GDM1 (cell line): ENCODE measurements around the gene ANO2.
"Not testable (repeated sequence)": the region's sequence is repeated elsewhere in the genome, so short reads cannot be mapped to it uniquely, and the experiment has no call there.

Experiments used
- DNase-seq: peaks from one replicate; lab custom pipeline; 2025; lab: John Stamatoyannopoulos, UW

Gene ANO2

GRCh38 chr12:5546616-5547015 lies 398.4 kb downstream of the ANO2 start:
- no peak for DNase-seq

- no peak for DNase-seq
Observed at GRCh38 chr12:5537771-5538170, 407.3 kb downstream of the ANO2 start.

DNA sequence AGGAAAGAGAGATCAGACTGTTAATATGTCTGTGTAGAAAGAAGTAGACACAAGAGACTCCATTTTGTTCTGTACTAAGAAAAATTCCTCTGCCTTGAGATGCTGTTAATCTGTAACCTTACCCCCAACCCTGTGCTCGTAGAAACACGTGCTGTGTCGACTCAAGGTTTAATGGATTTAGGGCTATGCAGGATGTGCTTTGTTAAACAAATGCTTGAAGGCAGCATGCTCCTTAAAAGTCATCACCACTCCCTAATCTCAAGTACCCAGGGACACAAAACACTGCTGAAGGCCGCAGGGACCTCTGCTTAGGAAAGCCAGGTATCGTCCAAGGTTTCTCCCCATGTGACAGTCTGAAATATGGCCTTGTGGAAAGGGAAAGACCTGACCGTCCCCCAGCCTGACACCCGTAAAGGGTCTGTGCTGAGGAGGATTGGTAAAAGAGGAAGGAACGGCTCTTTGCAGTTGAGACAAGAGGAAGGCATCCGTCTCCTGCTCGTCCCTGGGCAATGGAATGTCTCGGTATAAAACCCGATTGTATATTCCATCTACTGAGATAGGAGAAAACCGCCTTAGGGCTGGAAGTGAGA lies 407.9 kb downstream of the ANO2 start:
- DNase-seq, result not testable (repeated sequence)

DNA sequence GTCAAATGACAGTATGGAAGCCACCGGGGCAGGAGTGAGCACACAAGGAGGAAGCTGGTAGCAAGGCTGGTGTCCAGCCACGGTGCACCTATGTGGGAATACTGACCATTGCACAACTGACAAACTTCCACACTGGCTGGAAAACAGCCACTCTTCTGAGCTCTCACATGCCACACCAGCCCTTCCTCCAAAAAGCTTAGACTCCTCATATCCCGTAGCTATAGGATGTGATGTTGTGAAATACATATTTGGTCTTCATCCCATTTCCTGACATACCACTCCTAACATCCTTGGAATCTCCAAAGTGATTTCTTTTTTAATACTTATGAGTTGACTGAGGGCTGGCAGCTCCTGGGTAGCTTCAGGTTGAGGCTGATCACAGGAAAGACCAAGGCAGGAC lies 409.5 kb downstream of the ANO2 start:
- DNase-seq, result no peak

GRCh38 chr12:5534426-5535199 lies 410.4 kb downstream of the ANO2 start:
- no peak for DNase-seq

DNA sequence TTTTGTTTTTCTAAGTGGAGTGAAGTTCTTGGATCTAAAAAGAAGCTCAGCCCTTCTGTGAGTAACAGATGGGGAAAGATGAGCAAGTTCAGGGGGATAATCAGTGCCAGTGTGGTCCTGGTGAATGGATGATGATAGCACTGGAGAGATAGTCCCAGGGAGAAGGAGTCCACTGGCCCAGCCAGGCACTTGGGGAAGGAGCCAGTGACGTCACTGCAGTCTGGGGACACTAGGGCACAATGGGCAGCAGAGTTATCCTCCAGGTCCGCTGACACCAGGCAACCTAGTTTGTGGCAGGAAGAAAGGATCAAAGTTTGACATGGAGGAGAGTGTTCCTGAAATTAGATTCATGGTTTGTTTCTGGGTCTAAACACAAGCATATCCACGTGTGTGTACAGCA lies 411.7 kb downstream of the ANO2 start:
- no peak for DNase-seq

DNA sequence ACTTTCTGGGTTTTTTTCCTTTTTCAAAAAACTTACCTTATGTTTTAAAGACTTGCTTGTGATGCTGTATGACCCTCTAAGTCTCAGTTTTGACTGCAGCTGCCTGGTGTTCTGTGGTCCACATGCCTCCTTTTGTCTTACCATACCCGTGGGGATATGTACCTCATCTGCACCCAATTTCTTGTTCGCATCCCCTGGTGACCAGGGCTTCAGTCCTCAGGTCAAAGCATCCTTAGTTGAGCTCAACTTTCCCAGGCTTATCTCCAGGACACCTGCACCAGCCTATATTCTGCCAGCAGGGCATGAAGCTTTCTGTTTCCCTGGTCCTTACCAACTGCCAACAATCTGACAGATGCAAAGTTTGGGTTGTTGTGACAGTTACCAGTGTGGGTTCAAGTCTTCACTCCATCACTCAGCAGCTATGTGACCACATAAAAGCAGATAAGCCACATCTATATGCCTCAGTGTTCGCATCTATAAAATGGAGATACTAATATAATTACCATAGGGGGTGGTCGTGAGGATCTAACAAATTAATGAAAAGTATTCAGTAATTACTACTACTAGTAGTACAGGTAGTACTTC lies 419.2 kb downstream of the ANO2 start:
- DNase-seq, result no peak

DNA sequence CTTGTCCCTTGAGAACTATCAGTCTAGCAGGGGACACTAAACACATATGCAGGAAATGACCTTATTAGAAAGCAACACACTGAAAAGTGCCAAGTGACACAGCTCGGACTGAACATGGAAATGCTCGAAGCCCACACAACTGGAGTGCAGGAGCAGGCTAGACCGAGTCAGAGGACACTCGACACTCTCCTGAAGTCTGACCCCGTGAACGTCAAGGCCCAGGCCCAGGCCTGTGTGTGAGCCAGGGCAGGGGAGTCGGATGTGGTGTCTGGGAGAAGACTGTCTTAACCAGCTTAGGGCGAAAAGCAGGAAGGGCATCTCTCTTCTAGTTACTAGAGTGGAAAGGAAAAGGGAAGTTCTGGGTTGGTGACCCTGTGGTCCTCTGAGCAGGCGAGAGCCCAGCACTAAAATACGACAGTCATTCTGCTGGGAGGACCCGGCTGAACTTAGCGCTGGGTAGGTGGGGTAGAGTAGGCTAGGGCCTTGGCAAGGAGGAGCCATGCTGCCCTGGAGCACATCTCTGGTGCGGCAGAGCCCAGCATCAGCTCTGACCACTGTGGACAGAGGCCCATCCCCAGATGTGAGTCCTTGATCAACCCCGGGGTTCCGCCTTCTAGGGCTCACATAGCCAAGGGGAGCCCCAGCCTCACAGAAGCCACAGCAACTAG lies 420.2 kb downstream of the ANO2 start:
- no peak for DNase-seq

DNA sequence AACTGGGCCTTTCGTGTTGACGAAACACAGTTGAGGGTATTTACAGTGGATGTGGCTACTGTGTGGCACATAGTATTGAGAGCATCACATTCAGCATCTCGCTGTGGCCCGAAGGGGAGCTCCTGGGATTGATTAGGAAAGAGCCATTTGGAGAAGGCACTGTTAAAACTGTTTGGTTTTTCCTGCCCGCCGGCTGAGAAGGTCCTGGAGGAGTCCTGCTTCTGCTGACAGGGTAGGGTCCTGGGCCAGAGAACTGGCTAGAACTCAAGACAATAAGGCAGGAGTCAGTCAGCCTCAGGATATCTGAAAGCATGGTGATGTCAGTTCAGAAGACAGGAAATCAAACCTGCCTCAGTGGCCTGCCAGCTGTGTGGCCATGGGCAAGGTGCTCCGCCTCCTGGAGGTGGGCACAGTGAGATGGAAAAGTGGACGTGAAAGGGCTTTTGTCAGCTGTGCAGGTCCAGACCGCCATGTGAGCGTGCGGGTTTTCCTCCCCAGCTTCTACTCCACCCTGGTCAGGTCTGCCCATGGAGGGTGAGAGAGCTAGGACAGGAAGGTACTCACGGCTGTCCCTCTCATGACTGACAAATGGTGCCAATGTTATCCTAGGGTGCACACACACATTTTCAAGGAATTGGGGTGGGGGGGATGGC lies 420.8 kb downstream of the ANO2 start:
- no peak for DNase-seq

GRCh38 chr12:5523396-5524115 lies 421.5 kb downstream of the ANO2 start:
- no peak for DNase-seq

- DNase-seq, result no peak
Observed at GRCh38 chr12:5522432-5523335, 422.4 kb downstream of the ANO2 start.

- DNase-seq, result no peak
Observed at GRCh38 chr12:5521456-5522325, 423.4 kb downstream of the ANO2 start.

DNA sequence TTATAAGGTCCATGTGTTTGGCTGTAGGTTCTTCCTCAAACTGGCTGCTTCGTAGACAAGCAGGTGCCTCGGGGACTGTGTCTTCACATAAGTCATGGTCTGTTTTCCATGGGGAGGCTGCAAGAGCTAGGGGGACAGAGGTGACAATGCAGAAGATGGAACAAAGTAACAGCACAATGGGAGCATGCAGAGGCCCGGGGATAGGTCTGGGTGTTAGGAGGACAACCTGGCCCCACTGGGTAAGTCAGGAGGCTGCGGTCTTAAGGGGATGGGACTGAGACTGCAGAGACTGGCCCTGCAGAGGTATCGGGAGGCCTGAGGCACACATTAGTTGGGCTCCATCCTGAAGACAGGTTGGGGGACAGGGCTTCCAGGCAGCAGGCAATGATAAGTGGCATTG lies 424.2 kb downstream of the ANO2 start:
- no peak for DNase-seq

- no peak for DNase-seq
Observed at GRCh38 chr12:5520037-5520436, 425.0 kb downstream of the ANO2 start.

- no peak for DNase-seq
Observed at GRCh38 chr12:5518584-5519365, 426.3 kb downstream of the ANO2 start.

GRCh38 chr12:5516371-5517241 lies 428.5 kb downstream of the ANO2 start:
- DNase-seq, result no peak

DNA sequence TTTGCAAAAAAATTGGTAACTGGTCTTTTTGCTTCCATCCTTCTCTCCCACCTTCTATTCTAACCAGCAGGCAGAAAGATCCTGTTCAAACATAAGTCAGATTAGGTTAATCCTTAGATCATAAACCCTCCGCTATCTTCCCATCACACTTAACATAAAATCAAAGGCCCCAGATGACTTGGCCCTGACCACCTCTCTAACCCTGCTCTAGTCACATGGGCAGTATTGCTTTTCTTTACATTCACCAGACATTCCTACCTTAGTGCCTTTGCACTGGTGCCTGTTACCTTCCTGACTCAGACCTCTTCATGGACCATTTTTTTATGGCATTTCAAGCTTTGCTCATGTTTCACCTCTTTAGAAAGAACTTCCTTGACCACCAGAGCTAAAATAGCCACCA lies 429.6 kb downstream of the ANO2 start:
- DNase-seq, result no peak

DNA sequence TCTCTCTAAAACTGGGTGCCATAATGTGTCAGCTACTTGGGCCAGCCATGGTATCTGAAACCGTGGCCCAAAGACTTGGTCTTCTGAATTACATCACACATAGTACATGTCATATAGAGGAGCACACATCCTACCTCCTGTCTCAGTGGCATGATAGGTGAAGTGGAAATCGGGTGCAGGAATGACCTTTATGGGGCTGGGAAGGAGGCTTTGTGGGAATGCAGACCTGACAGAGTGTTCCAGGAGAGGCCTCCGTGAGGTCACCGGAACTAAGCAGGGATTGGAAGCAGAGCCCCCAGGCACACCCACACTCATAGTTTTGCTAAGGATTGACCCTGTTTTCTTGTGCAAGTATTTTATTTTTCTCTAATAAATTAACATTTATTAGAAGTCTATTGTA lies 430.5 kb downstream of the ANO2 start:
- DNase-seq, result no peak
